GM12892 (cell line): Measurements from ENCODE around the gene SMARCC2.

ENCODE experiments used
- POLR2A ChIP-seq: IDR thresholded peaks from 2 replicates; pipeline ENCODE4 v1.6.1; 2011; ENCODE audit warnings: low read depth, low read length, control low read depth
- POLR2AphosphoS5 ChIP-seq: IDR thresholded peaks from 2 replicates; pipeline ENCODE4 v1.6.1; 2011; ENCODE audit warnings: low read depth, low read length, control low read depth

GRCh38 chr12:56221232-56221756, 32.0 kb upstream of the SMARCC2 start:
- TF ChIP-seq POLR2A (no peak), POLR2AphosphoS5 (no peak)
